Endometrial microvascular endothelial cells (primary cell): Measurements from ENCODE around the gene EGLN3. TPM values are rescaled to one million over a fixed set of nuclear protein-coding genes. Genes with fewer than 3 reads are reported as not detected.
"Not testable (repeated sequence)": the region's sequence is repeated elsewhere in the genome, so short reads cannot be mapped to it uniquely, and the experiment has no call there.

ENCODE experiments used
- in situ Hi-C: cut with HindIII; loops from 2 replicates; pipeline ENCODE4 v1.10.0; 2017; ENCODE audit warnings: low sequenced_read_pairs, low pct_unique_long_range_greater_than_20kb; ENCODE audit errors: inconsistent ontology term
- total RNA-seq: library from RNA; depleted of rRNA; stranded (reverse); fragments of >200 nt; gene quantifications from one replicate; pipeline ENCODE4 v1.2.3, GENCODE V29; 2015; ENCODE audit errors: inconsistent ontology term

EGLN3 gene
- total RNA-seq, 1 donor from 2014 or later = not detected

DNA sequence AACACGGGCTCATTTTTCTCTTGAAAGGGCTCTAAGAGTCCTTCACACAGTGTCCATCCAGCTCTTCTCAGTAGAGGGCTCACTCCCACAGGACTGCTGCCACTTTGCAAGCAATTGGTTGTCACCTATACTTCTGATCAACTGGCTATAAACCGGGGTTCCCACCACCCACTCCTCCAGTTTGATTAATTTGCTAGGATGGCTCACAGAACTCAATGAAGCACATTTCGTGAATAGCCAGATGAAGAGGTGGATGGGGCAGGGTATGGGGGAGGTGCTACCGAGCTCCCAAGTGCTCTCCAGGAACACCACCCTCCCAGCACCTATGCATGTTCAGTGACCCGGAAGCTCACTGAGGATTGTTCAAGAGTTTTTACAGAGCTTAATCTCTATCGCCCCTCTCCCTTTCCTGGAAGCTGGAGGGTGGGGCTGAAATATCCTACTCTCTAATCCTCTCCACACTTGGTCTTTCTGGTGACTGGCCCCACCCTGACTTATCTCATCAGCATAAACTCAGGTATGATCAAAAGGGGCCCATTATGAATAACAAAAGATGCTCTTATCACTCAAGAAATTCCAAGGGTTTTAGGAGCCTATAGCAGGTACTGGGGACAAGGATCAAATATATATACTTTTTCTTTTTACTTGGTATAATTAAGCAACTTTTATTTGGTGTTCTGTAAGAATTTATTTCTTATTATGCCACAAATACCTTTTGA, 13.9 kb upstream of the EGLN3 start:
- in situ Hi-C loops = no loop called here

DNA sequence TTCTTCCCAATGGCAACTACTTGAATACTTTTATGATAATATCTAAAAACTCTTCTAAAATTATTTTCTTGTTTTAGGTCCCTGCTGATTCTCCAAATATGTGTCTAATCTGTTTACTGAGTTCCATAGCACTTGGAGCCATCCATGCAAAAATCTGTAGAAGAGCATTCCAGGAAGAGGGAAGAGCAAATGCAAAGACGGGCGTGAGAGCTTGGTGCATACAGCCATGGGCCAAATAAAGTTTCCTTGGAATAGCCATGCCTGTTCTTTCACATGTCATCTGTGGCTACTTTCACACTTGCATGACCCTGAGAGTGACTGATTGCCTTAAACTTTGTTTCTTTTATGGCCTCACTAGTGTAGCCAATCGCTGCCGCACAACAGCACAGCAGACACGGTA, 13.0 kb upstream of the EGLN3 start:
- in situ Hi-C loops = no loop called here

DNA sequence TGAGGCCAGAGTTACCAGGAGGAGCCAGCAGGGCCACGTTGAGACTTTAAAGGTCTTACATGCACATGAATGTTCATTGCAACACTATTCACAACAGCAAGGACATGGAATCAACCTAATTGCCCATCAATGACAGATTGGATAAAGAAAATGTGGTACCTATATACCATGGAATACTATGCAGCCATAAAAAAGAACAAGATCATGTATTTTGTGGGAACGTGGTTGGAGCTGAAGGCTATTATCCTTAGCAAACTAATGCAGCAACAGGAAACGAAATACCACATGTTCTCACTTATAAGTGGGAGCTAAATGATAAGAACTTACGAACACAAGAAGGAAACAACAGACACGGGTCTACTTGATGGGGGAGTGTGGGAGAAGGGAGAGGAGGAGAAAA, 11.6 kb upstream of the EGLN3 start:
- in situ Hi-C loops = not testable (repeated sequence)

DNA sequence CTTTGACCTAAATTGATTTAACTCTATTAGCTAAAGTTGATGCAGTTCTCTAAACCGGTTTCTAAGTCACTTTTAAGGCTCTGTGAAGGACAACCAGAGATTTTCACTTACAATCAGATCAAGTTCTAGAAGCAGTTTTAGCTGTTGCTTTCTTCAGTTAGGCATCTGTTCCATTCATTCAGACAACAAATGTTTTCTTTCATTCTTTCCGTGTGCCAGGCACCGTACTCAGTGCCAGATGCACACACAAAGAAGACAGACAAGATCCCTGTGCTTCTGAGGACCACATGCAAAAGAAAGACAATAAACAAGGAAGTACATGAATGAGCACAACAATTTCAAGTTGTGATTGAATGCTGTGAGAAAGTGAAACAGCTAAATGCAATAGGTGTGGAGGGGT, 11.1 kb upstream of the EGLN3 start:
- in situ Hi-C loops = no loop called here

DNA sequence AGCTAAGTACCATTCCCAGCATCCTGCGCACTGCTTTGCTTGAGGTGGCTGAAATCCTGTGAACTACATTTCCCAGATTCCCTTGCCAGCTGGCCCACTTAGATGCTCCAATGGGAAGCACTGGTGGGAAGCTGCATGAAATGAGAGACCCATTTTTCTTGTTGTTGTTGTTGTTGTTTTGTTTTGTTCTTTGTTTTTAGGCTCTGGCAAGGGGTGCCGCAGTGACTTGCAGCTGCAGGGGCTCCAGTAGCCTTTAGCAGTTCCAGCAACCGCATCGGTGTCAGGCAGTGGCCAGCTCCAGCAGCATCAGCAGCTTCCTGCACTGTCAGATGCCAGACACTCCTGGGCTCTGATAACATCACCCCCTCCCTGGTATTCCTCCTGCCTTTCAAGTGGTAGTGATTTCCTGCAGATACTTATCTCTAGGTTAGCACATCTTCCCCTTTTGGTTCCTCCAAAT, 8.8 kb upstream of the EGLN3 start:
- in situ Hi-C loops = no loop called here

DNA sequence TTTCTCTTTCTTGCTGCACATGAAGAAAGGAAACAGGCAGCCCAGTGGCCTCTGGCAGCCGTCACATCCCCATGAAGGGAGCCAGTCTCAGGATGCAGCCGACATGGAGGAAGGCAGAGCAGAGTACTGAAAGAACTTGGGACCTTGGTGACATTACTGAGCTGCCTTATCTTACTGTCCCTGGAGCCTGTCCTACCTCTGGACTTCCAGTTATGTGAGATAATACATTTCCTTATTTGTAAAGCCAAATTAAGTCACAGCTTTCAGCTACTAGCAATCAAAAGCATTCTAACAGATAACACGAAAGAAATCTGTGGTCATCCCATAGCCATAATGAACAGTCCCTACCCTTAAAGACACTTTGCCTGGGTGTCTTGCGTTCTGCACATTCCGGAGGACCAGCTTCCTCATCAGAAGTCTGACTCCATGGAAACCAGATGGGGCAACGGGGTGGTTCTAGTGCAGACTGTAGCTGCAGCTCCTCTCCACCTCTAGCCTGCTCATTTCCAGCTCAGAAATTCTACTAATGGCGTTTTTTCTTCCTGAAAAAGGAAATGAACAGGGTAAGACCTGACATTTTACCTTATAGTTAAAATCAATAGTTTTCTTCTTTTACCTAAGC, 7.8 kb upstream of the EGLN3 start:
- in situ Hi-C loops = no loop called here

DNA sequence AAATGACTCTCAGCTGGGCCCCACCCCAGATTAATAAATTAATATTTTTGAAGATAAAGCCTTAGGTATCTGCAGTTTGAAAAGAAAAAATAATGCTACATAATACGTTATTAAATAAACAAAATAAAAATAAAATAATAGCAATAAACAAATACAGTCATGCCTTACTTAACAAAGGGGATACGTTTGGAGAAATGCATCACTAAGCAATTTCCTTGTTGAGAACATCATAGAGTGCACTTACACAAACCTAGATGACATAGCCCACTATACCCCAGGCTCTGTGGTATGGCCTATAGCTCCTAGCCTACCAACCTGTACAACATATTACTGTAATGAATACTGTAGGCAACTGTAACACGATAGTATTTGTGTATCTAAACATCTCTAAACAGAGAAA, 7.1 kb upstream of the EGLN3 start:
- in situ Hi-C loops = no loop called here

DNA sequence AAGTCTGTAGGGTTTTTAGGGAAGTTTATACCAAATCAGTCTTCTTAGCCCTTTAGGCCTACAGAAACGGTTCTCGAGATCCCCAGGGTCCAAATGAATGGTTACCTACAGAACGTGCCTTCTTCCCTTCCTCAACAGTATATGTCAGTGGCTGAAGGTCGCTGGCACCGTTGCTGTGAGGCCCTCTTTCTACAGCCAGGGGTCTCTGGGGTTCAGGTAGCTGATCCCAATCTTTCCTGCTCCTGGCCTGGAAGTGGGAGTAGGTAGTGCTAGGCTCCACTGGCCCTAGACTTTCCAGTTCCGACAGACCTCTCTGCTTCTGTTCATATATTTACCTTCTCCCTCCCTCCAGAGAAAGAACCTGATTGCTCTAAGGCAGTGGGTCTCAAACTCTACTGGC, 6.4 kb upstream of the EGLN3 start:
- in situ Hi-C loops = no loop called here

DNA sequence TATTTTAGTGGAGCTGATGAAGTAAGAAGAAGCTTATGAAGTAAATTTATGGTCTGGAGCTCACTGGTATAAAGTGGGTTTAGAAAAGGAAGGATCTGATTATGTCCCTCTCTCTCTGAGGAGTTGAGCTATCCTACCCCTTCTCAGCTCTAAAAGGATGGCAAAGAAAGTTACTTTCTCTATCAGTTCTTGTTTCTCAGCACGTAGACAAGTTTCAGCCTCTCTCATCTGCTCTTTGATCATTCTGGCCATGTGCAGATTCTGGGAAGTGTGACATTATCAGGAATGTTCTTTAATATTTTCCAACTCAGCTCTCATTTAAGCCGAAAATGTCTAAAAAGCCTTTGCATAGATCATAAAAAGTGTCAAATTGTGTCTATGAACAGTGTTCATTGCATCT, 5.8 kb upstream of the EGLN3 start:
- in situ Hi-C loops = no loop called here

DNA sequence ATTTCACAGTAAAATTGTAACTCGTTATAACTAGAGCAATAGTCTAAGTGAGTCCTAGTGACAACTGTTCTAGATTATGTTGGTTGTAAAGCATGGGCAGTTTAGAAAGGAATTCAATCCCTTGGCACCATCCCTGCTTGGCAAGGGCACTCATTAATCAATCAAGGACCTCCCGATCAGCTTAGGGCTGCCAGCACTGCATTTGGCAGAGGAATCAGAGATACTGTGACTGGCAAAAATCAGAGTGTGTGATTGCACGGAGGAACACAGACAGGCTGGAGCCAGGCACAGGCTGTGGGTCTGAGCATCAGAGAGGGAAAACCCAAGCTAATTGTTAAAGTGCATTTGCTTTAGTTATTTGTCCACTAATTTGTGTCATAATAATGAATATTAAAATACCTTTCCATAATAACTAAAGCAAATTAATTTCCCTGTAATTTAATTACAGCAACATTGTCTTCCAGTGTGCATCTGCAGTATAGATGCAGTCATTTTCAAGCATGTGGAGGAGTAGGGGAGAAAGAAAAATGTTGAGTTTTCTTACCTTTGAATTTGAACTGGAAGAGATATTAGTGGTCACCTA, 3.2 kb upstream of the EGLN3 start:
- in situ Hi-C loops = no loop called here

DNA sequence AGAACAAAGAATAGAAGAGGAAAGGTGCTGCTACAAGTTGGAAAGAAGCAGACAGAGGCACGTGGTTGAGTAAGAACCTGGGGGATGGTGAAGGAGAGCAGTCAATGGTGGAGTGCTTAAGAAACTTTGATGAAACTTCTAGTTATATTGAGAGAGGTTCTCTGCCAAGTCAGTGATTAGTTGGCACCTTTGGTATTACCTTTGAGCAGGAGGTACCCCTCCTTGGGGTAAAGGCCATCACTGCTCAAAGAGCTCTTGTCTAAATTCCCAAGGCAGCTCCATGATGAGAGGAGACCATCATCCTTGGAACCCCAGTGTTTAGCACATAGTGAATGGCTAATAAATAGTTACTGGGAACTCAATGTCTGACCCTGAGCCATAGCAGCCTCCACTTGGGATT, 1.7 kb upstream of the EGLN3 start:
- in situ Hi-C loops = no loop called here

DNA sequence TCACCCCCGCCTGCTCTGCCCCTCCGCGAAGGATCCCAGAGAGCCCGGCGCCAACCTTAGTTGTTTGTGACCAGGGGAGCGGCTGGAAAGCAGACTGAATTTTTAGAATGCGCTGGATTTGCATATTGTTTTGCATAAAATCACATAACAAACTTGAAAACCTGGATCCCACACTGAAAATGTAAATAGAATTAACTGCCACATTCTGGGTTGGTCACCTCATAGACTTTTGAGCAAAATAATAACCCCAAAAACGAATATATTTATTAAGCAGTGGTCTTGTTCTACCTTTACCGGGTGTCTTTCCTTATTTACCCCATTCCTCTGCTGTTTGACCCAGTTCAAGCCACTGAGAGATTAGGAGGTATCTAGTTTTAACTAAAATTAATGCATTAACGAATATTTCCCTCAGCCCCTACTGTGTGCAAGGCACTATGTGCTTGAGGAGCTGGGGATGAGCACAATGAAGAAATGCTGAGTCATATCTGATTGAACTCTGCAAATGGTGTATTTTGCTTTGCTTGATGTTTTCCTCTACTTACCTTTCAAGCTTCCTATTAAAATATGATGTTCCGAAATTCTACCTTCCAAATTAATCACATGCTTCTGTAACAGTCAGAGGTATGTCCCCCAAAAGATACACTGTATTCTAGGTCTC, 438 bp upstream of the EGLN3 start:
- in situ Hi-C loops = no loop called here

DNA sequence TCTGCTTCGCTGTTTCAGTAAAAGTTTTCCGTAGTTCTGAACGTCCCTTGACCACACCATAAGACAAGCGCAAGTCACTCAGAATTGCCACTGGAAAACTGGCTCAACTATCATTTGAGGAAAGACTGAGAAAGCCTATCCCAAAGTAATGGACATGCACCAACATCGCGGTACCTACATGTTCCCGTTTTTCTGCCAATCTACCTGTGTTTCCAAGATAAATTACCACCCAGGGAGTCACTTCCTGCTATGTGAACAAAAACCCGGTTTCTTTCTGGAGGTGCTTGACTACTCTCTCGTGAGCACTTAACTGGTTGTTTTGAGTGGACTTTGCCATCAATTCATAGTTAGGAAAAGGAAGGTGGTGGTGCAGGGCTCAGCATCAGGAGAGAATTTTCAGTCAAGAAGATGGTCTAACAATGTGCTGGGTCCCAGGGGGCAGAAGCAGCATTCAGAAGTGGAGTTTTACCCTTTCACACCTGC, 1.4 kb downstream of the EGLN3 start:
- in situ Hi-C loops = no loop called here

DNA sequence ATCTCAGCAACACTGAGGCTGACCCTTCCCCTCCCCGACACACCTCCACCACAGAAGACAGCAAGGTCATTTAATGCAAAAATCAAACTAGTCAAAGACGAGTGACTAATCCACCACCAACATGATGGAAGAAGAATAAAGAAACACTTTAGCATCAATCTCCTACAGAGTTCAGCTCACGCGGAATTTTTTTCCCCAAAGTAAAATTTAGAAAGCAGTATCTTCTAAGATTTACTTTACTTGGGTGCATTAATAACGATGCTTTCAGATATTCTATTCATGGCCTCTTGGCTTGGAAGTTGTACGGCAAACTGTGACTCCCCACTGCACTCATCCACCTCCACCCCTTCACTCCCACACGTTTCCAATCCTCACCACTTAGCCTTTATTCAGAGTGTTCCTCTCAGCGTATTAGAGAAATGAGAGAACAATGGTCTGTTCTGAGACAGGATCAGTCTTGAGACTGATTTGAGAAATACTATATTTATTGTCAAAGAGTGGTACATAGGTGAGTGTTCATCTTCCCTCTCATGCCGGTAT, 1.9 kb downstream of the EGLN3 start:
- in situ Hi-C loops = no loop called here

DNA sequence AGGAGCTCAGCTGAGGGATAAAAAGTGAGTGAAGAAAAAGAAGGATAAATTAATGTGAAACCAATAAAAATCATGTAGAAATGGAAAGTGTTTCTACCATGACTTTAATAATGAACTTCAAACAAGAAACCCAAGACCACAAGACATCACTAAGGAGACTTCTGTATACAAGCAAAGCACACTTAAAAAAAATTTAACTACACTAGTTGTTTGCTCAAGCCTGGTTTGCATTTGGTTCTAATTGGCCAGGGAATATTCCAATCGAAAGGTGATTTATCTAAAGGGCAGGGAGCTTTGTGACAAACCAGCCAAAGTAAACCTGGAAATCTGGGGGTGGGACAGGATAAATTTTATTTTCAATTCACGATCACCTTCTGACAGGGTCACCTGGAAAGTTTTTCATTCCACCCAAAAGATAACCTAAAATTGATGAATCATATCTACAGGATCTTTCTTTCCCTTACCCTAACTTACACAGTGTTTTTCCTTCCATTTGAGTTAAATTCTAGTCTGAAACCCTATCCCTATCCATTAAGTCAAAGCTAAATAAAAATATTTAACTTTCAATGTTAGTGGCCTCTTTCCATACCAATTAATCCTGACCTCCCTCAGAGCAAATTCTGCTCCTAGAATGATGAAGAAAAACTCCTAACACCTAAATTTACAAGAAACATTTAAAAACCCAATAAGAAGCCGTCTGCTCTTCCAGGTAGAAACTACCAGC, 2.6 kb downstream of the EGLN3 start:
- in situ Hi-C loops = no loop called here

DNA sequence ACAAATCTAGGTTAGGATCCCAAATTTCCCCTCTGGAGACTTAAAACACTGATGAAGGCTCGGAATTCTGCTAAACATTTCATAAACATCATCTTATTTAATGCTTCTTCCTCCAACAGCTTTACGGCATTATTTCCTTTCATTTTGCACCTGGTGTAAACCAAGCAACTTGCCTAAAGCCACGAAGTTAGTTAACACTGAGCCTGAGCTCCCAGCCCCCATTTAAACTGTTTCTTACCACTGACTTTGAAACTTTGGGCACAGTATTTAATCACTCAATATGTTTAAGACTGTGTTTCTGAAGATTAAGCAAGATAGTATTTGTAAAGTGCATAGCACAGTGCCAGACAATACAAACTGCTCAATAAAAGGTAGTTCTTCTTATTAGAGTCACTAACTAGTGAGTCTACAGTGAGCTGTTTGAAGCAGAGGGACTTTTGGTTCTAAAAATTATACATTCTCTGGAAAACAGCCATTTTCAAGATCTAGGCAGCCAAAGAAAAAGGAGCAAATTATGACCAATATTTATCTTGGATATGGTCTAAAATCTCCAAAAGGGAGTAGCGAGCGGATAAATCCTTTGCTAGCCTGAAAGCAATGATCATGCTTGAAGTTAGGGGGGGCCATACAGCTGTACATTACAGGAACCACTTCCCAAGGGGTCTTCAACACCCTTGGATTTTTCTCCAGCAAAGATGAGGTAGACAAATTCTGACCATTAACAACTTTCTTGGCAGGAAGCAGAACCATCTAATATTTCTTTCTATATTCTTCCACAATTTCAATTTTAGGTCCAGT, 4.0 kb downstream of the EGLN3 start:
- in situ Hi-C loops = no loop called here

DNA sequence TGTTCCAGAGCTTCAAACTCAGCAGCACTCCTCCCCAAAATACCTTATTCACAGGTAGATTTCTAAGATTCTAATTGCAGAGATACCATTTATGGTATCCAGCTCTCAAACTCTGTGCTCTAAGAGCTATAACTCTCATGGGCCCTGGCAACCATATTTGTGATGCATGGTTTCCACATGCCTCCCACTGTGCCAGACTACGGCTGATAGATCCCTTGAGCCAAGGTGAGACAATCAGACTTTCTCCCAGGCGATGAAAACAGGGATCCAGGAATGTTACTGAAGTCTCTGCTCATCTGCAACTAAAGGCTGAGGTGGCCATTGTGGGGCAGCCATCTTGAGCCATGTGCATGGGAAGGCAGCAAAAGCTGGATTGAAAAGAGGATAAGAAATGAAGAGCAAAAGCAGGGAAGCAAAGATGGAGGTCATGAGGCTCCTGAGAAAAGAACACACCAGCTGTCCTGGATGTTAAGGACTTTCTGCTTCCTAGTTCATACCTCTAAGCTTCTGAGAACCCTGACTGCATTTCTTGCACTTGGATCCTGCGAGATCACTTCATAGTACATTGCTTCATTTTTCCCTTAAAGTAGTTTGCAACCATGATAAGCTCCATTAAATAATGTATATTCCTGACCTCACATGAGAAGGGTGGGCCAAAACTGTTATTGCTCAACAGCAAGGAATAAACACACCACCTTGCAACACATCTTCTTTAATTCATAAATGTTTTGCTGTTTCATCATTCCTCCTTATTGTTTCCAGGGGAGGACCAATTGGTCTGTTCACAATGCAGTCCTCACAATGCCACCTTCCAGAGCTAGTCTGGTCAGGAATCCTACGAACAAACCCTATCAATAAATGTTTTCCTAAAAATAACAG, 5.4 kb downstream of the EGLN3 start:
- in situ Hi-C loops = no loop called here
